ENCODE results near the gene KCNQ1.

DNA sequence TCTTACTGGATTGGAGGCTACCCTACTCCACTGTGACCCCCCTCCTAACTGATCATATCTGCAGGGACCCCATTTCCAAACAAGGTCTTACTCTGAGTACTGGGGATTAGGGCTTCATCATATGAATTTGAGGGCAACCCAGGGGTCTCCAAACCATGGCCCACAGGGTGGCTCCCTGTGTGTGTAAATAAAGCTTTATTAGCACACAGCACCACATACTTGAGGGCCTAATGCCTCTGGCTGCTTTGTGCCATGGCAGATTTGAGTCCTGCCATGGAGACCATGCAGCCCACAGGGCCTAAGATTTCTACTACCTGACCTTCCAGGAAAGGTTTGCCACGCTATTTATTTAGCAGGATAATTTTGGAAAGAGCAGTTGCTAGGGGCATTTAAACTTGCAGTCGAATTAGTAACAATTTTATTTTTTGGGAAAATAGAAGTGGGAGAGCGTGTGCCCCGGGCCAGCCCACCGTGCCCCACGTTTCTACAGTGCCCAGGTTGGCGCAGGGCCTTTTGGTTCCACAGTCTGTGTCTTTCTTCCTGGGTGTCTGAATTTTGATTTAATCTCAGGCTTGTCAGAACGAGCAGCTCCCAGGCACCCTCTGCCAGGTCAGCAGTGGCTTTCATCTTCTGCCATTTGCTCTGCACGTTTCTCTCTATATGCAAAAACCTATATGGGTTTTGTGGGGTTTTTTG lies 92.3 kb downstream of the KCNQ1 start:
- no peak for TF ChIP-seq POLR2AphosphoS5 (IDR thresholded peaks at IDR 0.05)
- TF ChIP-seq CTCF (IDR thresholded peaks at IDR 0.05) = no peak
